Purkinje cell (primary cell): ENCODE measurements around the gene GNPTG. TPM values are rescaled to one million over a fixed set of nuclear protein-coding genes. Genes with fewer than 3 reads are reported as not detected.

ENCODE experiments used
- polyA plus RNA-seq: library from polyadenylated mRNA; unstranded; fragments of >200 nt; fragmentation: Nextera tagmentation; gene quantifications from 2 replicates; pipeline ENCODE4 v1.2.1, GENCODE V29; 2014

GNPTG gene
- polyA plus RNA-seq: 24.3 and 38.4 TPM in 2 replicates

DNA sequence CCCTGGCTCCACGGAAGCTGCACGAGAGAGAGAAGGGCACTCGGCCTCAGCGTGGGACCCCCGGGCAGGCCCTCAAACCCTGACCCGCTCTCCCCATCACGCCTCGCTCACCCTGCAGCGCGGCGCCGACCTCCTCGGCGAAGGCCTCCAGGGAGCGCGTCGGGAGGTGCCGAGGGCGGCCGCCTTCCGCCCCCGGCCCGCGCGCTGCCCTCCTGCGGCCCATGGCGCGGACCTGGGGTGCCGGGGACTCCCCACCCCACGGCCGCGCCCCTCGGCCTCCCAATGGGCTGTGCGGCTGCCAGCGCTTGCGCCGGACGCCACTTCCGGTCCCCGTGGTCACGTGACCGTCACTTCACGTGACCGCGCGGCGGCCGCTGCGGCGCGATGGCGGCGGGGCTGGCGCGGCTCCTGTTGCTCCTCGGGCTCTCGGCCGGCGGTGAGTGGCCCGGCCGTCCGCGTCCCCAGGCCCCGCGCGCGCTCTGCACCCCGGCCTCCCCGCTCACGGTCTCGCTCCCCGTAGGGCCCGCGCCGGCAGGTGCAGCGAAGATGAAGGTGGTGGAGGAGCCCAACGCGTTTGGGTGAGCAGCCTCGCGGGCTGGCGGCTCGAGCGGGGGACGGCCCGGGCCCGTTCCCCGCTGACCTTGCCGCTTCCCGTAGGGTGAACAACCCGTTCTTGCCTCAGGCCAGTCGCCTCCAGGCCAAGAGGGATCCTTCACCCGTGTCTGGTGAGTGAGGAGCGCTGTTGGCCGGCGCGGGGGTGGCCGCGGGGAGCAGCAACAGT, at the start of gene GNPTG, which contains the start of gene TSR3:
Gene GNPTG (plus strand): TSS at position 350 of the 781 bp plus-strand sequence. CDS start 35 bp downstream, at position 385.
Gene TSR3 (minus strand): TSS at position 297 of the 781 bp plus-strand sequence. CDS start 74 bp downstream, at position 223.

GRCh38 chr16:1308977-1309885, 42.5 kb upstream of the GNPTG start, which contains the start of gene UBE2I:
UBE2I (plus strand) TSS chr16:1309636; CDS start chr16:1314031, 4,395 bp downstream.

GRCh38 chr16:1333149-1333812, 18.4 kb upstream of the GNPTG start, which contains the start of gene BAIAP3:
BAIAP3 (plus strand) TSS chr16:1333645; CDS start chr16:1338550, 4,905 bp downstream.

Other genes with a start within 250 kb of the GNPTG start
- gene CACNA1H, start 198.8 kb upstream of the GNPTG start, polyA plus RNA-seq: 0.13 TPM in 1 of 2 replicates, not detected in the other
- not detected in 2 replicates for gene TPSG1, start 126.7 kb upstream of the GNPTG start, polyA plus RNA-seq
- gene TPSB2, start 121.7 kb upstream of the GNPTG start, polyA plus RNA-seq: not detected in 2 replicates
- gene TPSAB1, start 111.2 kb upstream of the GNPTG start, polyA plus RNA-seq: not detected in 2 replicates
- gene TPSD1, start 95.9 kb upstream of the GNPTG start, polyA plus RNA-seq: not detected in 2 replicates
- 7.7 and 10.6 TPM in 2 replicates for gene UBE2I, start 42.3 kb upstream of the GNPTG start, polyA plus RNA-seq
- gene BAIAP3, start 18.3 kb upstream of the GNPTG start, polyA plus RNA-seq: 0.43 and 1.5 TPM in 2 replicates
- 8.4 and 12.0 TPM in 2 replicates for gene TSR3, start 53 bp upstream of the GNPTG start, polyA plus RNA-seq
- gene UNKL, start 62.8 kb downstream of the GNPTG start, polyA plus RNA-seq: 2.1 and 3.6 TPM in 2 replicates
- gene UQCC4, start 68.8 kb downstream of the GNPTG start, polyA plus RNA-seq: 8.0 and 23.6 TPM in 2 replicates
- gene PERCC1, start 79.1 kb downstream of the GNPTG start, polyA plus RNA-seq: not detected in 2 replicates
- gene CCDC154, start 92.6 kb downstream of the GNPTG start, polyA plus RNA-seq: 0.73 TPM in 1 of 2 replicates, not detected in the other
- 0.52 and 0.55 TPM in 2 replicates for gene CLCN7, start 123.1 kb downstream of the GNPTG start, polyA plus RNA-seq
- not detected in 2 replicates for gene PTX4, start 137.0 kb downstream of the GNPTG start, polyA plus RNA-seq
- 0.55 and 0.67 TPM in 2 replicates for gene TELO2, start 141.4 kb downstream of the GNPTG start, polyA plus RNA-seq
- not detected in 2 replicates for gene TMEM204, start 181.7 kb downstream of the GNPTG start, polyA plus RNA-seq